Osteoblast (primary cell): ENCODE data around the gene TRIO. TPM values are rescaled to one million over a fixed set of nuclear protein-coding genes. Genes with fewer than 3 reads are reported as not detected.
A peak's percentile ranks its signal among the peaks of the same experiment; 100 is the strongest.
"Not testable (repeated sequence)": the region's sequence is repeated elsewhere in the genome, so short reads cannot be mapped to it uniquely, and the experiment has no call there.

ENCODE experiments used
- DNase-seq: peaks from one replicate; pipeline ENCODE4 v3.0.0; 2011; ENCODE audit warnings: low spot score, mixed read lengths; ENCODE audit not compliant: insufficient read length; ENCODE audit errors: missing footprints
- H2AFZ ChIP-seq: 2 replicates; pipeline ENCODE4 v1.6.0; 2011; ENCODE audit warnings: mild to moderate bottlenecking, low read length
- H3K27ac ChIP-seq: 2 replicates; pipeline ENCODE4 v1.5.1; 2011; ENCODE audit warnings: mild to moderate bottlenecking, low read depth, low read length, moderate library complexity
- H3K27me3 ChIP-seq: 2 replicates; pipeline ENCODE4 v1.6.0; 2012; ENCODE audit warnings: mild to moderate bottlenecking, control low read depth, inconsistent platforms, low read length, moderate library complexity; ENCODE audit not compliant: insufficient read depth
- H3K36me3 ChIP-seq: 2 replicates; pipeline ENCODE4 v1.5.1; 2011; ENCODE audit warnings: mild to moderate bottlenecking, low read length, control low read depth, moderate library complexity; ENCODE audit not compliant: insufficient read depth
- H3K4me1 ChIP-seq: 2 replicates; pipeline ENCODE4 v1.5.1; 2011; ENCODE audit warnings: mild to moderate bottlenecking, low read length, control low read depth, moderate library complexity; ENCODE audit not compliant: insufficient read depth
- H3K4me2 ChIP-seq: 2 replicates; pipeline ENCODE4 v1.6.0; 2011; ENCODE audit warnings: mild to moderate bottlenecking, low read length; ENCODE audit not compliant: insufficient read depth
- H3K4me3 ChIP-seq: fragments of 200-600 bp; sonication (generic); 3 replicates; pipeline ENCODE4 v1.5.1; 2012; ENCODE audit warnings: mild to moderate bottlenecking, low read length, inconsistent platforms; ENCODE audit not compliant: insufficient read depth
- H3K79me2 ChIP-seq: 2 replicates; pipeline ENCODE4 v1.6.0; 2012; ENCODE audit warnings: mild to moderate bottlenecking, low read length, control low read depth, inconsistent platforms; ENCODE audit not compliant: insufficient read depth
- H3K9me3 ChIP-seq: 2 replicates; pipeline ENCODE4 v1.5.1; 2011; ENCODE audit warnings: low read depth, low read length, control low read depth
- H4K20me1 ChIP-seq: 2 replicates; pipeline ENCODE4 v1.6.0; 2012; ENCODE audit warnings: mild to moderate bottlenecking, low read length, control low read depth; ENCODE audit not compliant: insufficient read depth
- total RNA-seq: library from RNA; depleted of rRNA; stranded (reverse); fragments of >200 nt; gene quantifications from 2 replicates; pipeline ENCODE4 v1.2.3, GENCODE V29; 2012
- TF ChIP-seq, protein P1 (sequence below): IDR thresholded peaks from 2 replicates; pipeline ENCODE4 v1.5.1; 2011; ENCODE audit warnings: mild to moderate bottlenecking, low read depth, low read length, moderate library complexity; ENCODE audit errors: extremely low read depth

The TRIO gene
- total RNA-seq, 1 donor, result 274 TPM

DNA sequence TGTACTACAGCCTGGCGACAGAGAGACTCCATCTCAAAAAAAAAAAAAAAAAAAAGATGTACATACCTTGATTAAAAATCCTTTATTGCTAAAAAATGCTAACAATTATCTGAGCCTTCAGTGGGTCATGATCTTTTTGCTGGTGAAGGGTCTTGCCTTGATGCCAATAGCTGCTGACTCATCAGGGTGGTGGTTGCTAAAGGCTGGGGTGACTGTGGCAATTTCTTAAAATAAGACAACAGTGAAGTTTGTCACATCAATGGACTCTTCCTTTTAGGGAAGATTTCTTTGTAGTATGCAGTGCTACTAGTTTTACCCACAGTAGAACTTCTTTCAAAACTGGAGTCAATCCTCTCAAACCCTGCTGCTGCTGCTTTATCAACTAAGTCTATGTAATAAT is 404.5 kb downstream of the TRIO start:
- DNase-seq, result no peak
- Histone ChIP-seq H4K20me1 (no peaks in the 10 kb centered on the region), H3K27ac (no peak overlapping the region), H3K27me3 (peaks cover 22% of the 10 kb centered on the region), H3K4me2 (no peak overlapping the region), H3K4me3 (no peak overlapping the region), H3K4me1 (no peaks in the 10 kb centered on the region), H3K79me2 (no peaks in the 10 kb centered on the region), H3K36me3 (no peaks in the 10 kb centered on the region), H3K9me3 (no peaks in the 10 kb centered on the region), H2AFZ (no peak overlapping the region)
- TF ChIP-seq, protein P1, sequence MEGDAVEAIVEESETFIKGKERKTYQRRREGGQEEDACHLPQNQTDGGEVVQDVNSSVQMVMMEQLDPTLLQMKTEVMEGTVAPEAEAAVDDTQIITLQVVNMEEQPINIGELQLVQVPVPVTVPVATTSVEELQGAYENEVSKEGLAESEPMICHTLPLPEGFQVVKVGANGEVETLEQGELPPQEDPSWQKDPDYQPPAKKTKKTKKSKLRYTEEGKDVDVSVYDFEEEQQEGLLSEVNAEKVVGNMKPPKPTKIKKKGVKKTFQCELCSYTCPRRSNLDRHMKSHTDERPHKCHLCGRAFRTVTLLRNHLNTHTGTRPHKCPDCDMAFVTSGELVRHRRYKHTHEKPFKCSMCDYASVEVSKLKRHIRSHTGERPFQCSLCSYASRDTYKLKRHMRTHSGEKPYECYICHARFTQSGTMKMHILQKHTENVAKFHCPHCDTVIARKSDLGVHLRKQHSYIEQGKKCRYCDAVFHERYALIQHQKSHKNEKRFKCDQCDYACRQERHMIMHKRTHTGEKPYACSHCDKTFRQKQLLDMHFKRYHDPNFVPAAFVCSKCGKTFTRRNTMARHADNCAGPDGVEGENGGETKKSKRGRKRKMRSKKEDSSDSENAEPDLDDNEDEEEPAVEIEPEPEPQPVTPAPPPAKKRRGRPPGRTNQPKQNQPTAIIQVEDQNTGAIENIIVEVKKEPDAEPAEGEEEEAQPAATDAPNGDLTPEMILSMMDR, result no peak

DNA sequence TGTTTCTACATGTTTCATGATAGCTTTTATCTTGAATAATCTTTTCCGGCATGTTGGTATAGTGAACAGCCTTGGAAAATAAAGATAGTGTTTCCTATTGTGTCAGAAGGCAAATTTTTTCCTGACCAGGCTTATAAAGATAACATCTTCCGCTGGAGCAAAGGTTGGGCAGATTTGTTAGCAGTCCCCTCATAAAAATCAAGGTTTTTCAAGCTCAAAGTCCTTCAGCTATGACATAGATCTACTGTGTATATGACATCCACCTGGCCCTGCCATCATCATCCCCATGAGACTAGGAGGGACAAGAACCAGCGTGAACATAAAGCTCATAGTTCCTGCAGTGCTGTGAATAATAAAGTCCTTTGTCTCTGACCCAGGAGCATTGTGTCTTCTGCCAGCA is 408.1 kb downstream of the TRIO start:
- no peak for DNase-seq
- H3K36me3 ChIP-seq, result no peaks in the 10 kb centered on the region
- no peak overlapping the region for H3K4me2 ChIP-seq
- no peak overlapping the region for H3K4me3 ChIP-seq
- no peaks in the 10 kb centered on the region for H3K79me2 ChIP-seq
- H4K20me1 ChIP-seq, result no peaks in the 10 kb centered on the region
- H2AFZ ChIP-seq, result no peak overlapping the region
- H3K4me1 ChIP-seq, result no peaks in the 10 kb centered on the region
- H3K27me3 ChIP-seq, result peaks cover 12% of the 10 kb centered on the region
- no peak overlapping the region for H3K27ac ChIP-seq
- H3K9me3 ChIP-seq, result no peaks in the 10 kb centered on the region
- TF ChIP-seq, protein P1, result no peak

DNA sequence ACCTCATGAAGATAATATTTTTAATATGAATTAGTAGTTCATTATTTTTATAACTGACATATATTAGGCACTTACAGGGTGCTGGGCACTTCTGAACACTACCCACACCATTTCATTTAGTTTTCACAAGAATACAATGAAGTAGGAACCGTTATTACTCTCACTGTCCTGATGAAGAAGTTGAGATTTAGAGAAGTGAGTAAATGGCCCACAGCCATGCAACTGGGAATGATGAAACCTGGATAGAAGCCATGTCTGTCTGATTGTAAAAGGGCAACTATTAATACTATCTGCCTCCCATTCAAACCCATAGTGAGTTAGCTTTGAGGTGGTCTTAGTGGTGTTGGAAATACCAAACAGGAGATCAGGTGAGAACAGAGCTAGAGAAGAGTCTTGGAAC is 408.9 kb downstream of the TRIO start:
- peak; percentile 38 for DNase-seq

DNA sequence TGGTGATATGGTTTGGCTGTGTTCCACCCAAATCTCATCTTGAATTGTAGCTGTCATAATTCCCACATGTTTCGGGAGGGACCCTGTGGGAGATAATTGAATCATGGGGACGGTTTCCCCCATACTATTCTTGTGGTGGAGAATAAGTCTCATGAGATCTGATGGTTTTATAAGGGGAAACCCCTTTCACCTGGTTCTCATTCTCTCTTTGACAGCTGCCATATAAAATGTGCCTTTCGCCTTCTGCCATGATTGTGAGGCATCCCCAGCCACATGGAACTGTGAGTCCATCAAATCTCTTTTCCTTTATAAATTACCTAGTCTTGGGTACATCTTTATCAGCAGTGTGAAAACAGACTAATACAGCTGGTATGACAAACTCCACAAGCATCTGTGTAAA is 411.1 kb downstream of the TRIO start:
- not testable (repeated sequence) for H3K4me1 ChIP-seq, H2AFZ ChIP-seq, H3K9me3 ChIP-seq, H4K20me1 ChIP-seq, H3K27ac ChIP-seq, H3K36me3 ChIP-seq, H3K79me2 ChIP-seq, H3K4me3 ChIP-seq, H3K4me2 ChIP-seq, DNase-seq
- H3K27me3 ChIP-seq, result peaks cover 12% of the 10 kb centered on the region

More for the DNA sequence above, 408.9 kb downstream of the TRIO start:
- Histone ChIP-seq H3K36me3 (no peaks in the 10 kb centered on the region), H3K27ac (no peak overlapping the region), H3K4me1 (no peaks in the 10 kb centered on the region), H2AFZ (no peak overlapping the region), H3K27me3 (peaks cover 12% of the 10 kb centered on the region), H3K4me3 (no peak overlapping the region), H3K9me3 (no peaks in the 10 kb centered on the region), H3K4me2 (no peak overlapping the region), H3K79me2 (no peaks in the 10 kb centered on the region), H4K20me1 (no peaks in the 10 kb centered on the region)
- TF ChIP-seq, protein P1, result no peak
